Fibroblast of the aortic adventitia (primary cell): ENCODE measurements around the gene MVB12A. TPM values are rescaled to one million over a fixed set of nuclear protein-coding genes. Genes with fewer than 3 reads are reported as not detected.

Source experiments
- DNase-seq: peaks from one replicate; pipeline ENCODE4 v3.0.0-alpha.2; 2010; ENCODE audit warnings: low read depth
- H3K4me3 ChIP-seq: 2 replicates; pipeline ENCODE4 v1.5.1; 2011; ENCODE audit warnings: low read depth, mild to moderate bottlenecking, control low read depth, low read length, moderate library complexity
- total RNA-seq: library from RNA; depleted of rRNA; stranded (reverse); fragments of >200 nt; gene quantifications from 2 replicates; pipeline ENCODE4 v1.2.3, GENCODE V29; 2012; ENCODE audit warnings: low replicate concordance
- TF ChIP-seq, protein P1 (sequence below): IDR thresholded peaks from 2 replicates; pipeline ENCODE4 v1.5.1; 2011; ENCODE audit warnings: mild to moderate bottlenecking, low read length, control low read depth, inconsistent platforms; ENCODE audit not compliant: insufficient read depth

Gene MVB12A
- total RNA-seq, 1 donor = 47.5 TPM

DNA sequence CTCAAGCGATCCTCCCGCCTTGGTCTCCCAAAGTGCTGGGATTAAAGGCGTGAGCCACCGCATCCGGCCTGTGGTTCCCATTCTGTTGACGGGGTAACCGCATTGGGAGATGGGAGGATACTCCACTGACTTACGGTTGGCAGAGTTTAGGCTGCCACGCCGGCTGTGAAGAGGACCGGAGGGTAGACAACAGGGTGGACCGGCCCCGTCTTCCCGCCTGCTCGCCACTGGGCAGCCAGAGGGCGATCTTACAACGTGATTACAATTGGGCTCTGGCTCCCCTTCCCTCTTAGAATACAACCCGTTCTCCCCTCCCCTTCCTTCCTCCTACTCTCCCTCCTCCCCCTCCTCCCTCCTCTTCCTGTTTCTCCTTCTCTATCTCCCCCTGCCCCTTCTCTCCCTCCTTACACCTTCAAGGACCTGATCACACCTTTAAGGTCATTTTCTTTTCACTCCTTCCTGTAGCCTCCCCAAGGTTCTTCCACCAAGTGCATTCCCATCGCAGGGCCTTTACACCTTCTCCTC lies 24.9 kb upstream of the MVB12A start:
- H3K4me3 ChIP-seq = no peak overlapping the region
- TF ChIP-seq, protein P1, sequence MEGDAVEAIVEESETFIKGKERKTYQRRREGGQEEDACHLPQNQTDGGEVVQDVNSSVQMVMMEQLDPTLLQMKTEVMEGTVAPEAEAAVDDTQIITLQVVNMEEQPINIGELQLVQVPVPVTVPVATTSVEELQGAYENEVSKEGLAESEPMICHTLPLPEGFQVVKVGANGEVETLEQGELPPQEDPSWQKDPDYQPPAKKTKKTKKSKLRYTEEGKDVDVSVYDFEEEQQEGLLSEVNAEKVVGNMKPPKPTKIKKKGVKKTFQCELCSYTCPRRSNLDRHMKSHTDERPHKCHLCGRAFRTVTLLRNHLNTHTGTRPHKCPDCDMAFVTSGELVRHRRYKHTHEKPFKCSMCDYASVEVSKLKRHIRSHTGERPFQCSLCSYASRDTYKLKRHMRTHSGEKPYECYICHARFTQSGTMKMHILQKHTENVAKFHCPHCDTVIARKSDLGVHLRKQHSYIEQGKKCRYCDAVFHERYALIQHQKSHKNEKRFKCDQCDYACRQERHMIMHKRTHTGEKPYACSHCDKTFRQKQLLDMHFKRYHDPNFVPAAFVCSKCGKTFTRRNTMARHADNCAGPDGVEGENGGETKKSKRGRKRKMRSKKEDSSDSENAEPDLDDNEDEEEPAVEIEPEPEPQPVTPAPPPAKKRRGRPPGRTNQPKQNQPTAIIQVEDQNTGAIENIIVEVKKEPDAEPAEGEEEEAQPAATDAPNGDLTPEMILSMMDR = peak; percentile 35
- DNase-seq = no peak

DNA sequence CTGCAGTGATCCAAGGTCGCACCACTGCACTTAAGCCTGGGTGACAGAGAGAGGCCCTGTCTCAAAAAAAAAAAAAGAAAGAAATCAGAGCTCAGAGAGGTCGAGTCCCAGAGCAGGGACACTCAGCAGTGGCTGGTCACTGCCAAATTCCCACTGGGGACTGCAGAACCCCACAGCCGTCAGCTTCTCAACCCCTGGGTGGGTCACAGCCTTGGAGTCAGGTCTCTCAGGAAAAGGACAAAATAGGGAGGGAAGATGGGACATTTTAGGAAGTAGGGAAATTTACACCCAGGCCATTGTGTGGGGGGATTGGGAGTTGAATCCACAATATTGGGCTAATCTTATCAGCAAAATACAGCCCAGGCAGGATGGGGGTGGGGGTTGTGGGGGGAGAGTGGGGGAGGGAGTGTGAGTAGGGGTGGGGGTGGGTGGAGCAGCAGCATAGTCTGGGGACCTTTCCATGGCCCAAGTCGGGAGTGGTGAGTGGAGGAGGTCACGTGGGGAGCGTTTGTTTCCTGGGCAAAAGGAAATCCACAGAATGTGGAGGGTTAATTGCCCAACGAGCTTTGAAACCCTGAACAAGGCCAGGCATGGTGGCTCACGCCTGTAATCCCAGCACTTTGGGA lies 20.8 kb upstream of the MVB12A start:
- DNase-seq = no peak
- H3K4me3 ChIP-seq = no peak overlapping the region
- TF ChIP-seq, protein P1 = no peak

DNA sequence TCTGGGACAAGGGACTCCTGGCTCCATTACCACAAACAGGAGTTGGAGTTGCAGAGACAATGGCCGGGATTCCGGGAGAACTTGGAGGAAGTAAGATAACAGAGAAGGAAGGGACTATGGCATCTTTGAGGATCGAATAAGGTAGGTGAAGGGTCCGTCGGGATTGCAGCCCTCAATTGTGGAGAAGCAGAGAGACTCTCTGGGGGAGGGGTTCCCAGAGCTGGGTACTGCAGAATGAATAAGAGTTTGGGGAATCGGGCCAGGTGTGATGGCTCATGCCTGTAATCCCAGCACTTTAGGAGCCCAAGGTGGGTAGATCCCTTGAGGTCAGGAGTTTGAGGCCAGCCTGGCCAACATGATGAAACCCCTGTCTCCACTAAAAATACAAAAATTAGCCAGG lies 18.2 kb upstream of the MVB12A start:
- DNase-seq = no peak
- no peak overlapping the region for H3K4me3 ChIP-seq
- TF ChIP-seq, protein P1 = no peak

DNA sequence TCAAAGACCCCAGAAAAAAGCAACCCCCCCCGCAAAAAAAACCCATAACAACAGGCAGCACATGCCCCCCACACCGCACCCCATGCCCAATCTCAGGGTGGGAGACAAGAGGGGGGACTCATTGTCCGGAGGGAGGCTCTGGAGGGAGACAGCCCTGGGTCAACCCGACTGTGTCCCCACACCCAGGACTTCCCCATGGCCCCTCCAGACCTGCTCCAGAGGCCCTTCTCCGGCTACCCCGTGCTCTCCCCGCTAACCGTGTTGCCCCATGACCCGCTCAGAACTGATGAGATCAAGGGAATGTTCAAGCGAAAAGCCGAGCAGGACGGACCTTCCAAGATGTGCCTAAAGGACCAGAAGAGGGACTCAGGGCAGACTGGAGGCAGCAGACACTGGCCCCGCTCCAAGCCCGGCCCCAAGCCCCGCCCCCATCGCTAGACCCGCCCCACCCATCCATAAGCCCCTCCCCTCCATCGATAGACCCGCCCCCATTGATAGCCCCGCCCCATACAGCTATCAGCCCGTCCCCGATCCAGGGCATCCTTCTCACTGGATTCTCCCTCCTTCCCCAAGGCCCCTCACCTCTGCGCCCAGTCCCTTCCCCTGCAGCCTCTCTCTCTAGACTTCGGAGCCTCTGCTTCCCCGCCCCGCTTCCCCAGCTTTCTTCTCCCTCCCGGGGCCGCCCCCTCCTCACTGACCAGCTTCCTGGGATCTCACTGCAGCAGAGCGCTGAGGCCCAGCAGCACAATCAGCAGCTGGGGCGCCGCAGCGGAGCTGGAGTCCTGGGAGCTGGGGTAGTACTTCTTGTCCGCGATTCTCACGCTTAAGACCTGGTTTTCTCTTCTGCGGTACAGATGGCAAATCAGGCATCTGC lies 16.6 kb upstream of the MVB12A start:
- TF ChIP-seq, protein P1 = no peak
- H3K4me3 ChIP-seq = no peak overlapping the region
- no peak for DNase-seq

DNA sequence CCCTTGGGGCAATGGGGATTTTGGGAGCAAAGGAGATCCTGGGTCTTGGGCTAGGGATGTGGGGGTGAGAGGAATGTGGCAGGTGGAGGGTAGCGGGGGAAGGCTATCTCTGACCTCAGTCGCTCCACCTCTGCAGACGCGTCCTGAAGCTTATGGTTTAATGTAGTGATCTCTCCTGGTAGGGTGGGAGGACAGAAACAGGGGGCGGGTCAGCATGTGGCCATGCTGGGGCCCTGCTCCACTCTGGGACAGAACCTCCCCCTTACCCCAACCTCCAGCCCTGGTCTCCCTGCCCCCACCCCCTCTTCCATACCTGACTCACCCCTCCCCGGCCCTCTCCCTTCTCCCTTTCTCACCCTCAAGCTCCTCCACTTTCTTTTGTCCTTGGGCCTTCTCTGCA lies 15.8 kb upstream of the MVB12A start:
- TF ChIP-seq, protein P1 = no peak
- H3K4me3 ChIP-seq = no peak overlapping the region
- no peak for DNase-seq

DNA sequence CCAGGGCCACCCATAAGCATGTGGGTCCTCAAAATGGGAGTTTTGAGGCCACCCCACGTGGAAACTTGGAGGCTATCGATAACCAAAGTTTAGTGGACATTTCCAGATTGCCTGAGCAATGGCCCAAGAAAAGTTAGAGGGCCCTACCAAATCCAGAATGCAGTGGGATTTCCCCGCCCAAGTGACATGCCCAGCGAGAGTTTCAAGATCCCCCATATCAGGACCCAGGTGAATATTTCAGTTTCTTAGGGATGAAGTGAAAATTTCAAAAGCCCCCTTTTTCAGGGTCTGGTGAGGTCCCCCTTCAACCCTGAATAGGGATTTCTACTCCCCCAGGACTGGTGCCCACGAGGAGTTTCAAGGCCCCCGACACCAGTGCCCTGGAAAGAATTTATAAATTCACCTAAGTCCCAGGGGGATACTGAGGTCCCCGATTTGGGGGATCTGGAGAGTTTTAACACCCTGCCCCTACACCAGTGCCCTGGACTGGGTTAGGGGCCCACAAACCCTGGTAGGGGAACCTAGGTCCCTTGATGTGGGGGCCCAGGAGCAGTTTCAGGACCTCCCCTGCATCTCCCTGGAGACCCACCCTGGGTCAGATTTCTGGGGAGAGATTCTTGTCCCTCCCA lies 15.1 kb upstream of the MVB12A start:
- H3K4me3 ChIP-seq = peak overlapping the region; percentile 31
- no peak for DNase-seq
- TF ChIP-seq, protein P1 = no peak
